Fibroblast of pulmonary artery (primary cell): ENCODE measurements around the gene INPP4A.
A peak's percentile ranks its signal among the peaks of the same experiment; 100 is the strongest.

Experiments
- DNase-seq: peaks from one replicate; pipeline ENCODE4 v3.0.0-alpha.2; 2010; ENCODE audit warnings: low read depth
- H3K4me3 ChIP-seq: replicated peaks from 2 replicates; pipeline ENCODE4 v1.5.1; 2011; ENCODE audit warnings: low read depth, mild to moderate bottlenecking, control low read depth, low read length, moderate library complexity
- CTCF ChIP-seq: IDR thresholded peaks from 2 replicates; pipeline ENCODE4 v1.5.1; 2011; ENCODE audit warnings: mild to moderate bottlenecking, control low read depth, low read length, inconsistent platforms; ENCODE audit errors: missing control alignments

INPP4A gene

DNA sequence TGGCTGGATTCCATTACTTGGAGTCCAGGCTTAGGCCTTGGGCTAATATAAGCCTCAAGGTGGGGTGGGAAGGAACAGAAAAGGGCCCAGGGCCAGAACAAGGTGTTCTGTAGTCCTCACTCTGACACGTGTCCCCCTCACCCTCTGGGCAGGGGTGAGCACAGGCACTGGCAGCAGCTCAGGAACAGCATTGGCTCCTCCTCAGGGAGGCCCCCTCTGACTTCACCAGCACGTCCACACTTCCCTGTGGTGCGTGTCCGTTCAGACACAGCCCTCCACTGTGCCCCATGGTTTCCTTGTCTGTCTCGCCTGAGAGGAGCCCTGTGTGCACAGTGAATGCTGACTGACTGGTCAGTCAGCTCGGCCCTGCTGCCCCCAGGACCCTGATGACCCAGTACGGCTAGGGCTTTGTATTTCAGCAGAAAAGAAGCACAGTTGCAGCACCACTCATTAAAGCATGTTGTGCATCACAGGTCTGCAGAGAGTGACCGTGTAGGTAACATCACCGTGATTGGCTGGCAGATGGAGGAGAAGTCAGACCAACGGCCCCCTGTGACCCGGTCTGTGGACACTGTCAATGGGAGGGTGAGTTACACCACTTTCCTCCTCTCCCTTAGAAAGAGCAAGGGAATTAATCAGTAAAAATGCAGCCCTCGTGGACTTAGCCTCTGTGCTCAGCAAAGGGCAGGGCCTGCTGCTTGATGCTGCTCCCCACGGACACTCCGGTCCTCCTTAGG, 92.9 kb downstream of the INPP4A start:
- TF ChIP-seq CTCF, result no peak
- no peak overlapping the region for H3K4me3 ChIP-seq
- DNase-seq, result no peak

GRCh38 chr2:98538280-98539041, 93.8 kb downstream of the INPP4A start:
- no peak for DNase-seq
- no peak overlapping the region for H3K4me3 ChIP-seq

DNA sequence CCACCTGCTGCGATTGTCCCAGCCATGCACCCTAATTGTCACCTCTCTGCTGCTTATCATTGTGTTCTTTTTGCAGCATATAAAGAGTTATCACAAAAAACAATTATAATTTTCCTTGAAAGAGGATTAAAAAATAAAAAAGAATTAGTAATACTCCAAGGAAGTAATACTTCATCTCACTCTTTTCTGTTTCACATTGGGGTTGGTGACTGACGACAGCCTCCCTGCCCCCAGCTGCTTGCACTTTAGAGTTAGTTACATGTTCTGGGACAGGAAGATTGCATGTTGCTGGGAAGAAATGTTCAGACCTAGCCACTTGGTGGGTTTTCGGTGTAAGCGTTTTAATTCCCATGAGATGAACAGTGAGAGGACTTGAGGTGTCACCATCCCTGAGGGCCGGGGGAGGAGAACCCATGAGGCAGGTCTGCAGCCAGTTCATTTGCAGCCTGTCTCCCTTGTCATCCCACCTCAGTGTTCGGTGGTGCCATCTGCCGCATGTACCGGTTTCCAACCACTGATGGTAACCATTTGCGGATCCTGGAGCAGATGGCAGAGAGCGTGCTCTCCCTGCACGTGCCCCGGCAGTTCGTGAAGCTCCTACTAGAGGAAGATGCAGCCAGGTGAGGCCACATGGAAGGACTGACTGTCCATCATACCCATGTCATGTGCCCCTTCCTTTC, 94.5 kb downstream of the INPP4A start:
- TF ChIP-seq CTCF, result no peak
- no peak overlapping the region for H3K4me3 ChIP-seq
- no peak for DNase-seq

More at GRCh38 chr2:98538280-98539041, 93.8 kb downstream of the INPP4A start:
- TF ChIP-seq CTCF, result no peak

DNA sequence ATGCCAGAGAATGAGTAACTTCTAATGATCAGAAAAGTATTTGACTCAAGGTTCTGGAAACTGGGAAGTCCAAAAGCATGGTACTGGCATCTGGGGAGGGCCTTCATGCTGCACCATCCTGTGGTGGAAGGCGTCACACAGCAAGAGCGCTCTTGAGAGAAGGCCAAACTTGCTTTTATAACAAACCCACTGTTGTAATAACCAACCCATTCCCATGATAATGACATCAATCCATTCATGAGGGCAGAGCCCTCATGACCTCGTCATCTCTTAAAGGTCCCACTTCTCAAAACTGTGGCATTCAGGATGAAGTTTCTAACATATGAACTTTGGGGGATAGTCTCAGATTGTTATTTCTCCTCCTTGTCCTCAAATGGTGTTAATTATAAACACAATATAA, 95.9 kb downstream of the INPP4A start:
- TF ChIP-seq CTCF, result no peak
- H3K4me3 ChIP-seq, result no peak overlapping the region
- DNase-seq, result no peak

GRCh38 chr2:98541489-98541888, 96.8 kb downstream of the INPP4A start:
- no peak for DNase-seq
- no peak overlapping the region for H3K4me3 ChIP-seq
- TF ChIP-seq CTCF, result no peak

GRCh38 chr2:98541906-98542305, 97.2 kb downstream of the INPP4A start:
- H3K4me3 ChIP-seq, result no peak overlapping the region
- no peak for TF ChIP-seq CTCF
- peak; percentile 11 for DNase-seq
